DMS153 treated with DMSO at 0.1 percent for 48 hours (cell line): ENCODE measurements around the gene TBX20.
"Not testable (repeated sequence)": the region's sequence is repeated elsewhere in the genome, so short reads cannot be mapped to it uniquely, and the experiment has no call there.

Experiments
- DNase-seq: peaks from one replicate; lab custom pipeline; 2025; ENCODE audit not compliant: unreplicated experiment; lab: John Stamatoyannopoulos, UW

The TBX20 gene

GRCh38 chr7:35256256-35257175, 2.6 kb upstream of the TBX20 start:
- no peak for DNase-seq

GRCh38 chr7:35255443-35256255, 1.7 kb upstream of the TBX20 start:
- no peak for DNase-seq

- no peak for DNase-seq
These were observed 869 bp upstream of the TBX20 start for GRCh38 chr7:35254496-35255442.

- DNase-seq, result no peak
These were observed 515 bp downstream of the TBX20 start for GRCh38 chr7:35253460-35253709.

GRCh38 chr7:35252612-35253459, 1.1 kb downstream of the TBX20 start:
- no peak for DNase-seq

GRCh38 chr7:35251606-35252310, 2.1 kb downstream of the TBX20 start:
- DNase-seq, result no peak

GRCh38 chr7:35250941-35251340, 3.0 kb downstream of the TBX20 start:
- no peak for DNase-seq

GRCh38 chr7:35250452-35250851, 3.4 kb downstream of the TBX20 start:
- DNase-seq, result no peak

- no peak for DNase-seq
These were observed 4.4 kb downstream of the TBX20 start for GRCh38 chr7:35249537-35249907.

GRCh38 chr7:35248576-35249536, 5.0 kb downstream of the TBX20 start:
- DNase-seq, result no peak

- DNase-seq, result no peak
These were observed 7.1 kb downstream of the TBX20 start for GRCh38 chr7:35246819-35247218.

GRCh38 chr7:35241884-35242283, 12.0 kb downstream of the TBX20 start:
- no peak for DNase-seq

GRCh38 chr7:35241436-35241835, 12.5 kb downstream of the TBX20 start:
- no peak for DNase-seq

GRCh38 chr7:35241008-35241407, 12.9 kb downstream of the TBX20 start:
- not testable (repeated sequence) for DNase-seq

GRCh38 chr7:35238456-35238855, 15.4 kb downstream of the TBX20 start:
- not testable (repeated sequence) for DNase-seq

- no peak for DNase-seq
These were observed 20.9 kb downstream of the TBX20 start for GRCh38 chr7:35232994-35233393.

- DNase-seq, result not testable (repeated sequence)
These were observed 22.7 kb downstream of the TBX20 start for GRCh38 chr7:35231221-35231620.

GRCh38 chr7:35229116-35229780, 24.7 kb downstream of the TBX20 start:
- DNase-seq, result not testable (repeated sequence)
